HG03095 (cell line): ENCODE results near the gene THSD7B.
A peak's percentile ranks its signal among the peaks of the same experiment; 100 is the strongest.

Source experiments
- ATAC-seq: cut with Tn5 transposase; IDR thresholded peaks from one replicate; pipeline ENCODE4 v1.9.1; 2021; ENCODE audit warnings: moderate library complexity; ENCODE audit not compliant: unreplicated experiment

Gene THSD7B

DNA sequence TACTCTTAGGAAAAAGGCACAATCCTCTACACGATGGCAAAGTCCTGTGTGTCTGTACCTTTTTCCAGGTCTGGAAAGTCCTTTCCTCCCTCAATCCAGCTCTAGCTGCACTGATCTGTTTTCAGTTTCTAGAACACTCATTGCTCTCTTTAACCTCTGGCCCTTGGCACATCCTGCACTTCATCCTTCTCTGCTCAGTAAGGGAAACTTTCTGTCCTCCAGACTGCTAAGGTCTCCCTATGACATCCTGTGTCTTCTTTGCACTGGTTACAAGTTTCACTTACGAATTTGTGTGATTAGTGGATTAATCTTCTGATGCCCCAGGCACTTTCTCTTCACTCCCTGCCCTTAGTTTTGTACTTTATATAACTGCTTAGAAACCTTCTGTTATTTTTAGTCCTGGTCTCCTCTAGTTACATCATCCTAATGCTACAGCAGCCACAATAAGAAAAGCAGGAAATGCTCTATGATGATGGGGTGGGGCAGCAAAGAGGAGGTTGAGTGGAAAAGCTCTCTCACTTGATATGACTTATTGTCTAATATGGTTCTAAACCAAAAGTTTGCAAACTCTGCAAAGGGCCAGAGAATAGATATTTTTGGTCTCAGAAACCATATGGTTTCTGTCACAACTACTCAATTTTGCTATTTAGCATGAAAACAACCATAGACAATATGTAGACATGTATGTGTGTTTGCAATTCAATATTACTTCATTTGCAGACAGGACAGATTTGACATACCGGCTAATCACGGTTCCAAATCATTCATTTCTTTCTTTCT is 568.2 kb downstream of the THSD7B start:
- ATAC-seq = no peak

DNA sequence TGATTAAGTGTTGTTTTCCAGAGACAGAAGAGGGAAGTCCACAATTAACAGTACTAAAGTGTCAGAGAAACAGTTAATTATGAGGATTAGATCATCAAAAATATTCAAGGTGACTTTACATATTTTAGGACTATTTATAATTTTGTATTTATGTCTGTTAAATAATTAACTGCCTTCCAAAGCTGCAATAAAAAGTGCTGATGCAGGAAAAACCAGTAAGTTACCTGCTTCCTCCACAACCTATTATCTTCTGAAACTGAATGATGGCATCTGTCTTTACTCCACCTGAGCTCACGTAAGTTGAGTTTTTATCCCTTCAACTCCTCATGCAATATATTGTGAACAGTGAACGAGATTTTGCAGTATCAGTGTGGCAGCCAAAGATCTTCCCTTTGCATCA is 570.7 kb downstream of the THSD7B start:
- ATAC-seq = no peak

DNA sequence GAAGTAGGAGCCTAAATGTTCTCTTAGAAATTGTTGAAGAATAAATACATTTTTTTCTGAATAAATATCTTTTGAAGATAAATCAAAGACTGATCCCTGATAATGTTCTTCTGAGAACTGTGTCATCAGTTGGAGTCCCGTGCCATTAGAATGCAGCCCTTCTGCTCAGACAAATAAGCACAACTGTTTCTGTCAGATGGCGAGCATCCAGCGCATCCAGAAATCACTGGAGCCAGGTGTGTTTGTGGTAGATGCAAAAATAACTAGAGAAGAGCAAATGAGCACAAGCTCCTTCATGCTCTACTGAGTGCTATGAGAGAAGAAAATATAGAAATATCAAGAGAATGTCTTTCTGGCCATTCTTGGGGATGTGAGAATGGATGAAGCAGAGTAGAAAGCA is 573.7 kb downstream of the THSD7B start:
- ATAC-seq = no peak

DNA sequence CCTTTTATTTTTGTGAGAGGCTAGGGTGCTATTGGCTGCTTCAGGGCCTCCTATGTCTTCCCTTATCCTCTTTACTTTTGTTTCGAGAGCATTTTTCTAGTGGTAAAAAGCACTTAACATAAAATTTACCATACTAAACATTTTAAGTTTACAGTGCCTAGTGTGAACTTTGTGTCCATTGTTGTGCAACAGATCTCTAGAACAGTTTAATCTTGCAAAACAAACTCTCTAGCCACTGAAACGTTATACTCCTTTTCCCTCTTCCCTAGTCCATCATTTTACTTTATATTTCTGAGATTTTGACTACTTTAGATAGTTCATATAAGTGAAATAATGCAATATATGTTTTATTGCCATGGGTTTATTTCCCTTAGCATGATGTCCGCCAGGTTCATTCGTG is 580.6 kb downstream of the THSD7B start:
- no peak for ATAC-seq

DNA sequence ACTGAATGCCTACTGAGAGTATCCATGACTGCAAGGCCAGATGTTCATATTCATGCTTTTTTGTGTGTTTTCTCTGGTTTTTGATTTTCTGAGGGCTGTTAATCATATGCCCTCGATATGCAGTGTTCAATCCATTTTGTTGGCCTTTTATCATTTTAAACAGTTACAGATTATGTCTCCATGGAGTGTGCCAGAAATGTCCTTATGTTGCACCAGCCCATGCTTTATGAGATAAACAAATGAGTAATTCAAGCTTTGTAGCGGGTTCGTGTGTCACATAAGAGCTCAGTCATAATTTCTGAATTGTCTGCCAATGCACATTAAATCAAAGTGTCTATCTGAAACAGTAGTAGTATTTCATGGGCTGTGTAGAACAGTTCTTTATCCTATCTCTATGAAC is 583.0 kb downstream of the THSD7B start:
- ATAC-seq = no peak

DNA sequence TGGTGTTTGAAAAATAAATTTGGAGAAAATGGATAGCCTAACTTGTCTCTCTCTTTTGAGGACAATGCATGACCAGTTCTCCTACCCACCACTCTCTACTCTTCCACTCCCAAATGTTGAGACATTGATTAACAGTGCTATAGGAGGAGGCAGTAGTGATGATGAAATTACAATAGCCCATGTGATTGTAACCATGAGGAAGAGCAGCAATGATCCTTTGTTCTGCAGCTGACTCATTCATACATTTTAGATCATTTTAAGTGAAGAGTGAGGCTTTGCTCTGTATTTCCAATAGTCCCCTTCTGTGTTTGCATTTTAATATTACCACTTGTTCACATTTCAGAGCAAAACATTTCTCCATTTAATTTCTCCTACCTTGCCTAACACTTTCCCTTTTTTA is 592.3 kb downstream of the THSD7B start:
- ATAC-seq = no peak

DNA sequence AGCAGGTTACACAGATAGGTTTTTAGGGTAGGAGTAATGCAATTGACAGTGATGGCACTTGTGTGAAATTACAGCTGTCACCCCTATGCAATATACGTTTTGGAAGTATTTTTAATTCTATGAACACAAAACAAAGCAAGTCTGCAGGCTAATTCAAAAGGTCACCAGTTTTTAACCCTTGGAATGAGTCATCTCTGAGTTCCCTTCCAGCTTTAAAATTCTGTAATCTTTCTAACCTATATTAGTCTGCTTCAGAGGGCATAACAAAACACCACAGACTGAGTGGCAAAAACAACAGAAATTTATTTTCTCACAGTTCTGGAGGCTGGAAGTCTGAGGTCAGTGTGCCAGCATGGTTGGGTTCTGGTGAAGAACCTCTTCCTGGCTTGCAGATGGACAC is 602.0 kb downstream of the THSD7B start:
- ATAC-seq = no peak

DNA sequence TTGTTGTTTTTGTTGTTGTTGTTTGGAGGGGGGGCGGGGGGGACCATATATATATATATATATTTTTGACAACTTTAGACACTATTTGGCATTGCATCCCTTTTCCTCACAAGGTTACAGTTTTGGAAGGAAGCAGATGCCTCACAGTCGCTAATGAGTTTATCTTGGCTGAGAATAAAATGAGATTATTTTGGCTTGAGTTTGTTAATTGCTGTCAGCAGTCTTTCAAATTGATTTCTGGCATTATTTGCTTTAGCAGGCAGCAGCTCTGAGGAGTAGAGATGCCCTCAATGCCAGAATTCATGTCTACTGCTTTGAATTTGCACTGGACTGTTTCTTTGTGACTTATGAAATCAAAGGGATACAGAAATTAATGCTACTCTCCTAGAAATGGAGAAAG is 603.8 kb downstream of the THSD7B start:
- ATAC-seq = no peak

DNA sequence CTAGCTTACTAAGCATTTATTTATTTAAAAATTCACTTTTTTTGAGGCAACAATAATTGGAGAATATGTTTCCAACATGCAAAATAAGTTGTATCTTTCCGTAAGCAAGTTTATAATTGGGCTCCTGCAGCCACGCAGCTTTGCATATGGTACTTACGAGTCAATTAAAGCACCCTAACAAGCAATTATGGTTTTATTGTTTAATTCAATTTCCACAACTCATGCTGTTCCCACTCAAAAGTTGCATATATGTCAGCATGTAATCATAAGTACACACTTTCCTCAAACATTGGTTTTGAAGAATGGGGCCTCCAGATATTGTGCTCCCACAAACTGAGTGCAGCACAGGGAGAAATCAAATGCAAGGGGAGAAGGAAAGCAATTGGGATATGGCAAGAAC is 613.8 kb downstream of the THSD7B start:
- ATAC-seq = no peak

DNA sequence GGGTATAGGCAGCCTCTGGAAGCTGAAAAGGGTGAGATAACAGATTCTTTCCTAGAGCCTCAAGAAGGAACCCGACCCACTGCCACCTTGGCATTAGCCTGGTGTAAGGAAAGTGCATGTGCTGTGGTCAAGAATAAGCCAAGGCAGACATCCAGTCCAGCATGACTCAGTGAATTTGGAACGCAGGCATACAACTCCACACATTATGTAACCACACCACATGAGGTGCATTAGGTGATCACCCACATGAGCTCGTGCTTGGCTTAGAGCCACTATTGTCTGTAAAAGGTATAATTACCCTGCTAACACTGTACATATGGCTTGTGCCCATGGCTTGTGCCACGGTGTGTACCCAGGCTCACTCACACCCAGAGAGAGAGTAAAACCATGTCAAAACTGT is 615.3 kb downstream of the THSD7B start:
- no peak for ATAC-seq

DNA sequence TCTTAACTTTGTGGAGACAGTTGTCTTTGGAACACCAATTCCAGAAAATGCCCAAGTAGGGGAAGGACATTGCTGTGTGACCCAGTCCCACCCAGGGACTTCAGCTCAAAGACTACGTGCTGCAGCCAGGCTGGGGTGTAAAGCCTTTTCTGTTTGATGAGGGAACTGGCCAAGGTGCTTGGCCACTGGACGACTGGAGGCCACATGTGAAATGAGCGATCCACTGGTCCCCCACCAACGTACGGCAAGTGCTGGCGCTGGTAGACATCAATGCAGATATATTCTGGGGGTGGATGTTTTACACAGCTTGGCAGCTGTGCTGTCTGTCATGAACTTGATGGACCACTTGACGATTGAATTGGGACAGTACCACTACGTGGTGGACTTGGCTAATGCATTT is 616.4 kb downstream of the THSD7B start:
- ATAC-seq = no peak

DNA sequence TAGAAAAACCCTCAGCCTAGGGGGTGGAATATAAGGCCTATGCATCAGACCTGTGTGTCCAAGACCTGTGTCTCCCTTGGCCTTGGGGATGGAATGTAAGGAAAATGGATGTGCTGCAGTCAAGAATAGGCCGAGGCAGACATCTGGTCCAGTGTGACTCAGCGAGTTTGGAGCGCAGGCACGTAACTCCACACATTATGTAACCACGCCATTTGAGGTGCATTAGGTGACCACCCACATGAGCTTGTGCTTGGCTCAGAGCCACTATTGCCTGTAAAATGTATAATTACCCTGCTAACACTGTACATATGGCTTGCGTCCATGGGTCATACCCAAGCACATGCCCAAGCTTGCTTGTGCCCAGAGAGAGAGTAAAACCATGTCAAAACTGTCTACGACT is 618.0 kb downstream of the THSD7B start:
- no peak for ATAC-seq

DNA sequence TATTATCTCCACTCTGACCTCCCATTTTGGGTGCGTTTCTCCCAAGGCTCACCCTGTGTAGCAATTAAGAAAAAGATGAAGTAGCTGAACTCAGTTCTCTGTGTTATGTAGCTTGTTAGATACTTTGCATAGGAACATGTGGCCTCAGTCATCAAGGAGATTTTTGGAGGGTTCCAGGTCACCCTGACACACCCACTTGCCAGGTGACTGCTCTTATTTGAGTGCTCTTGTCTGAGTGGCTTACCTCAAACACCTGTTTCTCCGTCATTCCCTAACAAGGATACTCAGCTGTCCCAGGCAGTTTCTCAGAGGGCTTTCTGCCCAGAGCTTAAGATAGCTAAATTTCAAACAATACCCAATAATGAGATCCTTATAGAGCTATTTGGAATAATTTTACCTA is 621.7 kb downstream of the THSD7B start:
- no peak for ATAC-seq

DNA sequence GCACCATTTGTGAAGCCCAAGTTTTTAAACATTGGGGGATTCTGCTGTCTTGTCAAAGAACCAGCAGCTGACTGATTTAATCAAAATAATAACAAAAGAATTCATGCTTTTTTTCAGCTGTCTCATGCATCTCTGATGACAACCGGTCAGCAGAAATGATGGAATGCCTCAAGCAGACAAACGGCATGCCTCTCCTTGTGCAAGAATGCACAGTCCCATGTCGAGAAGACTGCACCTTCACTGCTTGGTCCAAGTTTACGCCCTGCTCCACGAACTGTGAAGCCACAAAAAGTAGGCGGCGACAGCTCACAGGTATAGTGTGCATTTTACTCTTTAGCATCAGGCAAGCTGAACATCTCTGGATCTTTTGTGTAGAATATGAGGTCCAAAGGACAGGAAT is 640.2 kb downstream of the THSD7B start:
- ATAC-seq = no peak

DNA sequence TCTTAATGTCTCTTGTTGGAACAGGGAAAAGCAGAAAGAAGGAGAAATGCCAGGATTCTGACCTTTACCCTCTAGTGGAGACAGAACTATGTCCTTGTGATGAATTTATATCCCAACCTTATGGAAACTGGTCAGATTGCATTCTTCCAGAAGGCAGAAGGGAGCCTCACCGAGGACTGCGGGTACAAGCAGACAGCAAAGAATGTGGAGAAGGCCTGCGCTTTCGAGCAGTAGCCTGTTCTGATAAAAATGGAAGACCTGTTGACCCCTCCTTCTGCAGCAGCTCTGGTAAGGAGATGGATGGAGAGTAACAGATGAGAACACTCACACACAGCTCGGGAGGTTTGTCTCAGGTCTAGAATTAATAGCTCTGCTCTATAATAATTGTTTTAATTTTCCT is 646.2 kb downstream of the THSD7B start:
- no peak for ATAC-seq

DNA sequence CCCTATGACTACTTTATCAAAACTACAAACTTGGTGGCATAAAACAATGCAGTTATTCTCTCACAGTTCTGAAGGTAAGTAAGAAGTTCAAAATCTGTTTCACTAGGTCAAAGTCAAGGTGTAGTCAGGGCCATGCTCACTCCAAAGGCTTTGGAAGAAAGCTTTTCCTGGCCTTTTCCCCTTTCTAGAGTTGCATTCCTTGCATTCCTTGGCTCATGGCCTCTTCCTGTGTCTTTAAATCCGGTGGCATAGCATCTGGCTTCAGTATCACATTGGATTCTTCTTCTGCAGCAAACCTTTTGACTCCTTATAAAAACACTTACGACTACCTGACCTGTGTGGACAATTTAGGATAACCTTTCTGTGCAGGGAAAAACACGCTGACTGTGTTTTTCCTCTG is 655.4 kb downstream of the THSD7B start:
- ATAC-seq = no peak

DNA sequence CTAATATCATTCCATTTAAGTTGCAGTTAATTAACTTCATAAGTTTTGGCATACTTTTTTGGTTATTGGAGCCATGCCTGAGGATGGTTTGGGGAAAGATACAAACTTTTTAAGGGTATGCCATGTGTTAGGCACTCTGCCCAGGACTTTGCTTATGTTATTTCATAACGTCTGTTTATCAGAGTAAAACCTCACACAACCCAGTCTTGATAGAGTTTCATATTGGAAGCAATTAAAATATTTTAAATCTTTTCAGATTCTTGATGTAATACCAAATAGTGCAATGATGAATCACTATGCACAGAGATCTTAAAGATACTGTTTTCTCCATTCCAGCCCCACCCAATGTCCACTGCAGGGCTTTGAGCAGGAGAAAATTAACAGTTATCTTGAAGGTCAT is 669.8 kb downstream of the THSD7B start:
- ATAC-seq = no peak

DNA sequence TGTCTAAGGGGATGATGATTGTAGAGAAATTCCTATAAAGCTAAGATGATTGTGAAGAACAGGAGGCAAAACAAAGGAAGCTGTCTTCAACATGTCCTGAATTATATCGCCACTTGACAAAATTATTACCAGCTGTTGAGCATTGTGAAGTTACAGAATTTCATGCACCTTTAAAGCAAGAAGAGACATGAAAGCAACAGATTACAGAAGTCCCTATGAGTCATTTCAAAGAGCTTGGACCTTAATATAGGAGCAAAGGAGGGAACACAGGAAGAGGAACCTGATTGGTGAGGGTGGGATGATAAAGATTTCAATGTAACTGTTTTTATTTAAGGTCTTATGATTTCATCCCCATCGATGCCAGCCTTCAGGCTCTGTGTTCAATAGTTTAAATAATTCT is 672.0 kb downstream of the THSD7B start:
- no peak for ATAC-seq

DNA sequence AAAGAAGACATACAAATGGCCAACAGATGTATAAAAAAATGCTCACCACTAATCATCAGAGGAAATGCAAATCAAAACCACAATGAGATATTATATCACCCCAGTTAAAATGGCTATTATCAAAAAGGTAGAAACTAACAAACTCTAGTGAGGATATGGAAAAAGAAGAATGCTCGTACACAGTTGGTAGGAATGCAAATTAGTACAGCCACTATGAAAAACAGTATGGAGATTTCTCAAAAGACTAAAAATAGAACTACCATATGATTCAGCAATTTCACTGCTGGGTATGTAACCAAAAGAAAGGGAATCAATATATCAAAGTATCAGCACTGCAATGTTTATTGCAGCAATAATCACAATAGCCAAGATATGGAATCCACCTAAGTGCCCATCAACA is 679.6 kb downstream of the THSD7B start:
- no peak for ATAC-seq

DNA sequence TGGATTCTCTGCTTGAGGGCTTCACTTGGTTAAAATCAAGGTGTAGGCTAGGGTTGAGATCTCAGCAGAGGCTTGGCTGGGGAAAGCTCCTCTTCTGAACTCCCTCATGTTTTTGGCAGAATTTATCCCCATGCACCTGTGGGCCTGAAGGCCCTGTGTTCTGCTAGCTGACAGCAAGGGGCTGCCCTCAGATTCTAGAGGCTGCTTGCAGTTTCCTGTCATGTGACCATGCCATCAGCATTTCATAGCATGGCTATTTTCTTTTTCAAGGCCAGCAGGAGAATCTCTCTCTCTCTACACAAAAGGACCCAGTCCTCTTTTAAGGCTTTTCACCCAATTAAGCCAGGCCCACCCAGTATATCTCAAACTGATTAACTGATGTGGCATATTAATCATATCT is 684.1 kb downstream of the THSD7B start:
- ATAC-seq = no peak

DNA sequence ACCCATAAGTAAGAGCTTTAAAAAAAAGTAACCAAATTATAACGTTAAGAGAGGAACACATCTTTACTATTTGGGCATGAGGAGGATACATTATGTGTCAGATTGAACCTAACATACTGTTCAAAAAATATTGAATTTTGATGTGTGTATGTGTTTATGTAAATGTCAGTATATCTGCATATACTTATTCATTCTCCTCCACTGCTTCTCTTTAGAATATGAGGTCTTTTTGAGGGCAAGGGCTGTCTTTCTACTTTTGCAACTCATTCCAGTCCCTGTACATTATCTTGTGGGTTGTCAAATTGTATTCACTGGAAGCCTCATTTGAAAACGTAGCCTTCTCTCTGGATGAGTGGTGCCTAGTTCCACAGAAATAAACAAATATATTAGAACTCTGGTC is 689.5 kb downstream of the THSD7B start:
- ATAC-seq = no peak

DNA sequence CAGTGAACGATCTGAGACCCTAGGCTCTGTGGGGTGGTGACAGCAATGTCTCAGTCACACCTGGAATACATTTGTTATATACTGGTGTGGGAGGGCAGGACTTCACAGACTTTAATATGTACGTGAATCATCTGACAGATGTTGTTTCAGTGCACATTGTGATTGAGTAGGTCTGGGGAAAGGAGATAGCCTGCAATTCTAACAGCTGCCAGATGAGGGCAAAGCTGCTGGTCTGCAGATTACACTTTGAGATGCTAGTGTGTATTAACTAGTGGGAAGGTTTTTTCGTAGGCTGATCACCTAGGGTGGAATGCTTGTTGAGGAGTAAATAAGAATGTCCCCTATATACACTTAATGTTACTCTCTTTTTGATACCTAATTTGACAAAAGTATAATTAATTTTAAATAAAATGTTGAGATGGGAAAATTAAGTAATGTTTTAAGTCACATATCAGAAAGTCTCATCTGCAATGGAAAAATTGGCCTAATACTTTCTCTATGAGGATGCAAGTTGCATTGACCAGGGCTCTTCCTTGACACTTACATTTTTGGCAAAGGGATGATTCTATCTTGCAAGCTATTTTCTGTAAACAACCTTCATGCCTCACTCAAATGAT is 702.0 kb downstream of the THSD7B start:
- ATAC-seq = peak; percentile 89

DNA sequence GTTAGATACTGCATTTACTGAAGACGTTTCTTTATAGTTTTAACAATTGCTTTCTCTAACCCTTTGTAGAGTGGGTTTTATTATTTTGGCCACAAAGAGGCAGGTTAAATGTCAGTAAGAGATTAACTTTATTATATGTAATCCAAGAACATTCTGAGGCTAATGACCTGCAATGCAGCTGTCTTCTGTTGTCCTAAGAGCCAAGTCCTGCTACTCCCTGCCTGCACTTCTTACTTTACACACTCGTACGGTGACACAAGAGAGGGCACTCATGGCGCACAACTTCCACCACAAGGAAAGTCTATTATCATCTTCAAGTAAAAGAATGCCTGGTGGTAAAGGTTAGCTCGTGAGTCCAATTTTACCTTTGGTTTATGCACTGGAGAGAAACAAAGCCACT is 727.9 kb downstream of the THSD7B start:
- ATAC-seq = no peak
